Left colon (tissue), 2 donors: ENCODE data around the gene PCCA. TPM values are rescaled to one million over a fixed set of nuclear protein-coding genes. Genes with fewer than 3 reads are reported as not detected.
A peak's percentile ranks its signal among the peaks of the same experiment; 100 is the strongest.
"Not testable (repeated sequence)": the region's sequence is repeated elsewhere in the genome, so short reads cannot be mapped to it uniquely, and the experiment has no call there.

ENCODE experiments used
- ATAC-seq: fragments of 200-7000 bp; cut with Tn5 transposase; one replicate; pipeline ENCODE4 v1.9.1; 2020; ENCODE audit warnings: mild to moderate bottlenecking, moderate library complexity
- DNase-seq, 2 donors: peaks; one replicate each; pipeline ENCODE4 v3.0.0-alpha.2; 2020
- intact Hi-C, 2 donors: fragments of 100-400 bp; cut with DNase I in 1 of 2; cut with micrococcal nuclease in 1 of 2; formaldehyde crosslinking; loops; one replicate each; pipeline versions ENCODE4 v1.11.2 to v1.14.0; 2022; cut with DNase I, micrococcal nuclease
- total RNA-seq, 2 donors: library from RNA; stranded (reverse); fragmentation: NEBNext Ultra II Directional; extraction: Animal tissue kit (Norgen Biotek cat#: 25700); gene quantifications; one replicate each; pipeline ENCODE4 v1.2.1, GENCODE V29; 2021
- donor health status: DM: no; HTN: no; CAD: no.
- donor health status: DM: yes; HTN: yes; CAD: no.

Gene PCCA
- total RNA-seq, 2 donors from 2014 or later: 84.1 to 99.1 TPM

DNA sequence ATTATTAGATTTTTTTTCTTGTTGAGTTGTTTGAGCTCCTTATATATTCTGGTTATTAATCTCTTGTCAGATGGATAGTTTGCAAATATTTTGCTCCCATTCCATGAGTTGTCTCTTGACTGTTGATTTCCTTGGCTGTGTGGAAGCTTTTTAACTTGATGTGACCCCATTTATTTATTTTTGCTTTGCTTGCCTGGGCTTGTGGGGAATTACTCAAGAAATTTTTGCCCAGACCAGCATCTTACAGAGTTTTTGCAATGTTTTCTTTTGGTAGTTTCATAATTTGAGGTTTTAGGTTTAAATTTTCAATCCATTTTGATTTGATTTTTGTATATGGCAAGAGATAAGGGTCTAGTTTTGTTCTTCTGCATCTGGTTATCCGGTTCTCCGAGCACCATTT lies 124.7 kb downstream of the PCCA start:
- ATAC-seq (no peak), DNase-seq (no peak)
- intact Hi-C loops: no loop called here

DNA sequence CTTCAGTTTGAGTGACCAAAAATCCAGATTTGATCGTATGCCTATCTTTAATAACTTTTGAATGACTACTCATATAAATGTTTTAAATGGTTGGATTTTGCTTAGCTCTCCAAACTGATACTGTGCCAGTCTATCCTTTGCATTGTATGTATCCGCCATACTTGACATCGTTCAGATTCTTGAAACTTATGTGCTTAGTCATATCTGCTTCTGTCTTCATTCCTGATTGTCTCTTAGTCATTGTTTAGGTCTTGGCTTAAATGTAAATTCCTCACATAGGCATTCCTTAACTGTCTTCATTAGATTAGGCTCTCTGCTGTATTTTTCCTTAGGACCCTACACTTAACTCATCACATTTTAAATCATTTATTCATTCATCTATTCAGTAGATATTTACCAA lies 126.0 kb downstream of the PCCA start:
- intact Hi-C loops: no loop called here
- ATAC-seq (no peak), DNase-seq (no peak)

DNA sequence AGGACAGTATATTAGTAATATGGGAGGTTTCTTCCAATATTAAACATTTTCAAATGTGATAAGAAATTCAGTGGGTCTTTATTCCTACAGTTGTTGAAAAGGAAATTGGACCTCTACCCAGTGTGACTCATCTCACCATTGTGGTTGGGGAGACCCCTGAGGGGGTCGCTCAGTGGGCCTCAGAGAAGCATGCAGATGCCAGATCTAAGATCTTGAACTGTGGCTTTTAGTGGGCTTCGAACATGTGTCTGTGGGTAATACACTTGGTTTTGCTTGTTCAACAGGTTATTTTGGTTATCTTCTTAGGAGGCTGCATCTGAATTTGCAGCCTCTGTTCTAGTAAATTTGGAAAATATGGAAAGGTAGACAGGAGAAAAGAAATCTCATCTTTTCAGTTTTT lies 132.3 kb downstream of the PCCA start:
- intact Hi-C loops: no loop called here
- DNase-seq (no peak), ATAC-seq (no peak)

DNA sequence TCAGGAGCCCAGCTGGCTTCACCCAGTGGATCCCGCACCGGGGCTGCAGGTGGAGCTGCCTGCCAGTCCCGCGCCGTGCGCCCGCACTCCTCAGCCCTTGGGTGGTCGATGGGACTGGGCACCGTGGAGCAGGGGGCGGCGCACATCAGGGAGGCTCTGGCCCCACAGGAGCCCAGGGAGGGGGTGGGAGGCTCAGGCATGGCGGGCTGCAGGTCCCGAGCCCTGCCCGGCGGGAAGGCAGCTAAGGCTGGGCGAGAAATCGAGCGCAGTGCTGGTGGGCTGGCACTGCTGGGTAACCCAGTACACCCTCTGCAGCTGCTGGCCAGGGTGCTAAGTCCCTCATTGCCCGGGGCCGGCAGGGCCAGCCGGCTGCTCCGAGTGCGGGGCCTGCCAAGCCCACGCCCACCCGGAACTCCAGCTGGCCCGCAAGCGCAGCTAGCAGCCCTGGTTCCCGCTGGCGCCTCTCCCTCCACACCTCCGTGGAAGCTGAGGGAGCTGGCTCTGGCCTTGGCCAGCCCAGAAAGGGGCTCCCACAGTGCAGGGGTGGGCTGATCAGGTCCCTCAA lies 135.2 kb downstream of the PCCA start:
- ATAC-seq, DNase-seq, intact Hi-C loops: not testable (repeated sequence)

DNA sequence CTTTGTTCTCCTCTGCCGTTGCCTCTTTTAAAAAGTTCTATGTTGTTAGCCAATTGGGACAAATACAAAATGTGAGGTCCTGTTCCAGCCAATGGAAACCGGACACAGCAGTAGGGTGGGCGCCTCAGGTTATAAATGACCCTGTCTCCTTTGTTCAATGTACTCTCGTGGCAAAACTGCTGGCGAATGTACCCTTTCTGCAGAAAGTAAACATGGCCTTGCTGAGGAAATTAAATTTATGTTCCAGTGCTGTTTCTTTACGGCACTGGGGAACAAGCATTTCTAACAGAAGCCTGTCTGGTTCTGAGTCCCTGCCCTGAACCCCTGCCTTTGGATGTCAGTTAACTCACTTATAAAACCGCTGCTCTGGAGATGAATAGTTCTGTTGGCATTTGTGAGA lies 140.7 kb downstream of the PCCA start:
- intact Hi-C loops: loop anchor here in 1 of 2 donors (10.0 kb wide), 1 partner anchor 335 kb away; no protein-coding TSS in a partner anchor
- ATAC-seq: peak; percentile 18
- no peak for DNase-seq

DNA sequence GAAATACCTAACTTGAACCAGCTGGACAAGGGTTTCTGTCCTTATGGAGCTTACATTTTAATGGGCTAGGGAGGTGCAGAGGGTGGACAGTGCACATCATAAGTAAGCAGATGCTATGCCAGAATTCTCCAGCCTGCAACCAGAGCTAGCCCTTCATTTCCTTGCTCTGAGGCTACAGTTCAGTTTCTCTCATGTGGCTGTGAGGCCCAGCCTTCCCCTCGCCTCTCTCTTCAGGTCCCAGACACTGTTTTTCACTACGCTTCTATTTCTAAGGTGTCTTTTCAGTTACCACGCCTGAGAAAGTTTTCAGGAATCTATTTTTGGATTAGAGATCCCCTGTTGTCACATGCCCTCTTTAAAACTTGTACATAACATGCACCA lies 141.9 kb downstream of the PCCA start:
- peak; percentile 18 for ATAC-seq
- DNase-seq: no peak
- intact Hi-C loops: loop anchor here in 1 of 2 donors (10.0 kb wide), 1 partner anchor 336 kb away; no protein-coding TSS in a partner anchor

DNA sequence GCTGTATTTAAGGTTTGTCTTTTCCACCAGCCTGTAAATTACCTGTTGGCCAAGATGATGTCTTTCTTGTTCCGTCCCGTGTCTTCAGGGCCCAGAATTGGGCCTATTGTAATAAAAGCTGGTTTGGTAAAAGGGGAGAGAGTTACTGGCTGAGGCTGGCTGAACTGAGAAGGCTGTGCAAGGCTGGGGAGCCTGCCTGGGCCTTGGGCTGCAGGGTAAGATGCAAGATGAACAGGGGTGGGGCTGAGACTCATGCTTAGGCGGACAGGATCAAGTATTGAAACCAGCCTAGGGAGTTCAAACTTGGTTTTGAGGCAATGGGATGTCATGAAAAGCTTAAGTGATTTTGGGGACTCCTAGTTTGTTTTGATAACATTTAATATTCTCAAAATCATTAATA lies 142.3 kb downstream of the PCCA start:
- intact Hi-C loops: loop anchor here in 1 of 2 donors (10.0 kb wide), 1 partner anchor 336 kb away; no protein-coding TSS in a partner anchor
- DNase-seq (no peak), ATAC-seq (no peak)

DNA sequence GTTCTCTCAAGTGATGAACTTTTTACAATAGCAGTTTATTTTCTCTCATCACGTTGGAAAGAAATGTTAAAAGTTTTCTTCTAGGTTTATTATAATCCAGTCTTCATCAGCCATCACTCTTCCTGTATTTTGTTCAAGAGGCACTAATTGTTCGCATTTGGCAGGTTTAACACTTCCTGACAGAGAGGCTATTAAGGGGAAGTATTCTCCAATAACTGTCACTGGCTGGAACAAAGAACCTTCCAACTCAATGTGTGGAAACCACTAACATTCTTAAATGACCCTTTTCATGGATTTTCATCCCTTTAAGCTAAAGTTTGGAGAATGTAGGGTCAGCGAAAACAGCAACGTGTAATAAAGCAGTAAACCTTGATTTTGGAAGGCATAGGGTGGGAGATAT lies 145.1 kb downstream of the PCCA start:
- intact Hi-C loops: loop anchor here in 1 of 2 donors (10.0 kb wide), 1 partner anchor 339 kb away; no protein-coding TSS in a partner anchor
- ATAC-seq: no peak
- no peak for DNase-seq

DNA sequence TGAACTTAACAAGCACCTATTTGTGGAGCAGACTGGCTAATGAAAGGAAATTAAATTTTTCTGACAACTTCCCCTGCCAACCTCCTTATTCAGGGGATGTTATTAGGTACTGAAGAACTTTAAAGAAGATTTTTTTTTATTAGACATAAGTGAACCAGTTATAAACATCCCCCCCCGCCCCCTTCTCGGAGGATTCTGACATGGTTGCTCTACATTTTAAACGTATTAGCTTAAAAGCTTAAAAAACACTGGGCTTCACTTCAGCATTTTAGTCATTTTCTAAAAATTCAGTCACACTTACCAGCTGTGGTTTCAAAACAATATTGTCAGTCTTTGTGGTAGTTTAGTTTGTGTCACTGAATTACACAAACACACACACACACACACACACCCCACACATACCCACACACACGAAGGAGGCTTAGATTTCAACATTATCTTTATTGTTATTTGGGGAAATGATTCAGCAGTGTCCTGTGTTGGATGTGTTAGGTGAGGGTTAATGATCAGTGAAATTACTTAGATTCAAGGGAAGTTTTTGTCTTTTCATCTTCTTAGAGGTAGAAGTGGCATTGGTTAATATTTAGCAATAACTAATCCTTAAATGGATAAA lies 145.7 kb downstream of the PCCA start:
- intact Hi-C loops: loop anchor here in 1 of 2 donors (10.0 kb wide), 1 partner anchor 340 kb away; no protein-coding TSS in a partner anchor
- no peak for ATAC-seq
- DNase-seq: no peak

DNA sequence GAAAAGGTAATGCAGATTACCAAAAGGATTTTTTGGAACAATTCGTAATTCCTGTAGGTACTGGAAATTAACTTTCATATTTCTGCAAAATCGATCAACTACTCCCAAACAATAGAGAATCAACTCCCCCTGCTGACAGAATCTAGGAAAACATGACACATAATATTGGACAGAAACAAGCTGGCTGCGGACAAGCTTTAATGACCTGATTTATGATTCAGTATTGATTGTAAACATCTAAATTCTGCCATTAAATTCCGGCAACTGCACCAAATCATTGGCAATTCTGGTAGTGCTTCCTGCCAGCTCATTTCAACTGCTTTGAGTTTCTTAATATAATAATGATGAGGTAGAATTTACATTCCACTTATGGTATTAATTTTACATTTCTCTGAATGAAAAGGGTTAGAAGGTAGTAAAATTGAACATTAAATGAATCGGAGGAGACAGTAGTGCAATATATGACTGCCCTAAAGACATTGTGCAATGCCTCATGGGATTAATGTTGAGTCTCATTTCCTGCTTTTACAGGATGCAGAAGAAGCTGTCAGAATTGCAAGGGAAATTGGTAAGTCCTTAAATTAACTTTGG lies 146.5 kb downstream of the PCCA start:
- intact Hi-C loops: loop anchor here in 1 of 2 donors (10.0 kb wide), 1 partner anchor 341 kb away; no protein-coding TSS in a partner anchor
- DNase-seq: no peak

DNA sequence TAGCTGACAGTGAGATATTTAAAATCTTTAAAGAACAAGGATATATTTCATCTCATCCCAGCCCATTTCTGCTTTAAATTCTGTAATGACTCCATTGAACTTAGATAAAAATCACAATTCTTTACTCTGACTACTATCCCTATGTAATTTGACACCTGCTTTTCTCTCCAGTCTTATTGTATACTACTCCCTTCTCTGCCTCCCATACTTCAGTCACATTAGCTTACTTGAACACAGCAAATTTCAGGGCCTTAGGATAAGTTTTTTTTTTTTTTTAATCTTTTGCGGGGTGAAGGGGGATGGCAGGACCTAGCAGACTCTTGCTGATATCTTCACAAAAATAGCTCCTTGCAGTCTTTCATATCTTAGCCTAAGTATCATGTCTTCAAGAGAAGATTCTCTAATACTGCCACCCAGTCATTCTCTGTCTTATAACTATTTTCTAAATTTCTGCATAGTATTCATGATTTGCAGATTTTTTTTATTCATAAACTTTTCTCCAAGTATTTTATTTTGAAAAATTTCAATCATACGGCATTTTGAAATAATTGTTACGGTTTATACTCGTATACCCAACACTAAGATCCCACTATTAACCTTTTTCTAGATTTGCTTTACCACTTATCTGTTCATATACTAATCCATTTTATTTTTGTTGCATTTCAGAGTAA lies 151.4 kb downstream of the PCCA start:
- DNase-seq (no peak), ATAC-seq (no peak)
- intact Hi-C loops: no loop called here

More for the DNA sequence above, 146.5 kb downstream of the PCCA start:
- peak; percentile 32 for ATAC-seq

DNA sequence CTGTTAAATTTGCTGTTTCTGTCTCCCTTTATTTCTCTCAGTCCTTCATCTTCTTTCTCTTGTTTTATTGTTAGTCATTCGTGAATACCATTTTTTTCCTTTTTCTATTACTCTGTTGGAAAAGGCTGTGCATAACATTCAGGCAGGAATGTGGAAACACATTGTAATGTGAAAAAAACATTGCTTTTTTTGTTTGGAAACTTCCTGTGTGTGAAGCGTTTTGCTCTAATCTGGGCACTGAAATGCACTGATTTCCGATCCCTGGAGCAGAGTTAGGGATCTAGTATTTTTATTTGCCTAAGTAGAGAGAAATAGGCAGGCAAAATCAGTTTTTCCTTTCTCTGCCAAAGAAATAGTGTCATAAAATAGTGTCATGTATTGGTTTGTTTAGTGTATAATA lies 155.5 kb downstream of the PCCA start:
- no peak for DNase-seq
- no peak for ATAC-seq
- intact Hi-C loops: no loop called here

DNA sequence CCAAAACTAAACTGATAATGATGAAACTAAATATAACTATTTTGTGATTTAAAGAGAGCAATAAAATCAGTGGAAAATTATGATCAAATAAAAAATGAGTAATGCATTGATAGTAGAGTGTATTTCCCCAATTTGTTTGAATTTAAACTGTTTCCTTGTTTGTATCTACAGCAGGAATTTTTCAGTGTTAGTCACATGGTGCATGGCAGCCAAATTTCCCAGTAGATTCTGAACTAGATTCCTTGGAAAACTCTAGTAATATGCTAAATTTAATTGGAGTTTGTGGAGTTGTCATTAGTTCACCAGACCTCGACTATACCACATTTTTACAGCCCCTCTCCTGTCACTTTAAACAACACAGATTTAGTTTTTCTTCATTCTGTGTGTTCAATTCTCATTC lies 156.2 kb downstream of the PCCA start:
- intact Hi-C loops: no loop called here
- DNase-seq (no peak), ATAC-seq (no peak)

DNA sequence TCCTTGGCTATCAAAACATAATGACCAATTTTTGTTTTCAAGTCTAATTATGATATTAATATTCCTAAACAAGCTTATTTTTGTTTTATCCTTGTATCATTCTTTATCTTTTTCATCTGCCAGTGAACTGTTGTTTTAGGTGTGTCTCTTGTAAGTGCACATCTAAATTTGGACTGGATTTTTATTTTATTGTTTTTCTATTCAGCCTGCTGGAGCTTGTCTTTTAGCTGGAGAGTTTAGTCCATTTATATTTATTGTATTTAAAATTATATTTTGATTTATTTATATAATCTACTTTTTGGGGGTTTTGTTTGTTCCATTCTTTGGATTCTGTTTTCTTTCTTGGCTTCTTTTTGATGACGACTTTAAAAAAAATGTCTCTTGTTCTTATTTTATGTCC lies 159.0 kb downstream of the PCCA start:
- ATAC-seq (no peak), DNase-seq (no peak)
- intact Hi-C loops: no loop called here

DNA sequence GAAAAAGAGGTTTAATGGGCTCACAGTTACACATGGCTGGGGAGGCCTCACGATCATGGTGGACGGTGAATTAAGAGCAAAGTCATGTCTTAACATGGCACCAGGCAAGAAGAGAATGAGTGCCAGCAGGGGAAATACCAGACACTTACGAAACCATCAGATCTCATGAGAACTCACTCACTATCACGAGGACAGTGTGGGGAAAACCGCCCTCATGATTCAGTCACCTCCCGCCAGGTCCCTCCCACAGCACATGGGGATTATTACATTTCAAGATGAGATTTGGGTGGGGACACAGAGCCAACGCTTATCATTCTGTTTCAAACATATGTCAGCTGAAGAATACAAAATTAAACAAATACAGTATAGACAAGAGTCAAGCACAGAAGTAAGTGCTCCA lies 165.1 kb downstream of the PCCA start:
- intact Hi-C loops: no loop called here
- ATAC-seq: no peak
- no peak for DNase-seq

DNA sequence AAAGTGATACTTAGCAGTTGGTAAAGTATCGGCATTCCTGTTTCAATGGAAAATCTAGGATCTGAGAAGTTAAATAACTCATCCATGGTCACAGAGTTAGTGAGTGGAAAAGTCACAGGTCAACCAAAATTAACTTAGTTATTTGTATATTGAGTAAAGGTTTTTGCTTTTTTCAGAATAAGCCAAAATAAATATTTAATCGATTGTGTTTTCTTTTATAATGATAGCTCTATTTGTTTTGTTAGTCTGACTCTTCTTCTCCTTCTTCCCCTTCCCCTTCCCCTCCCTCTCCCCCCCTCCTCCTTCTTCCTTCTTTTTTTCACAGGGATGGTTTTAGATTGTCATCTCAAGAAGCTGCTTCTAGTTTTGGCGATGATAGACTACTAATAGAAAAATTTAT lies 173.5 kb downstream of the PCCA start:
- ATAC-seq (no peak), DNase-seq (no peak)
- intact Hi-C loops: no loop called here

DNA sequence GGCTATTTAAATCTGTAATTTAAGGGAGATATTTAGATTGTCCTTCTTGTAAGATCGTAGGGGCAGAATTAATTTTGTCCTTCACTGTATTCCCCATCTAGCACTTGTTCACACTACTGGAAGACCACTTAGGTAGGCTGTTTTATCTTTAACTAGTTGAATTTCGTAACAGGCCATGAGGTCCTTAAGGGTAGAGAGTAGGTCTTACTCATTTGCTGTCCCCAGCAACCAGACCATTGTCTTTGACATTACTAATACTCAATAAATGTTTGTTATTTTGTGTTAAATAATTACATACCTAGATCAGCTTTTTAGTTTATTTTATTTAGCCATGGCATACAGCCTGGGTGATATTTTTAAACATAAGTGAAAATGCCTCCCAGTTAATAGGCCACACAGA lies 177.1 kb downstream of the PCCA start:
- intact Hi-C loops: no loop called here
- ATAC-seq (no peak), DNase-seq (no peak)

DNA sequence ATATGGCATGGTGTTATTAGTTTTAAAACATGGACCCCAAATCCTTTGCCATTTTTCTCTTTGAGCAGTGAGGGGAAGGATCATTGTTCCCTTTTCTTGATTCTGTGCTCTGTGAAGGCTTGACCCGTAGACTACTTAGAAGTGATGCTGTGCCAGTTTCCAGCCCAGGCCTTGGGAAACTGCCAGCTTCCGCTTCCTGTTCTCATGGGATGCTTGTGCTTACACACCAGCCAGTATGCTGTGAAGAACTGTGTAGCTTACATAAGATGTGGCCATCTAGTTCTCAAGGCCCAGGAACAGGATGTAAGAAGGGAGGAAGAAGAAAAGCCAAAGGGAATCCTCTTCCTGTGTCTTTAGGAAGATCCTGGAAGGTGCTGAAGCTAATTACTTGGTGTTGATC lies 180.9 kb downstream of the PCCA start:
- intact Hi-C loops: no loop called here
- ATAC-seq (peak; percentile 78), DNase-seq (peak; percentile 39 to 60)

DNA sequence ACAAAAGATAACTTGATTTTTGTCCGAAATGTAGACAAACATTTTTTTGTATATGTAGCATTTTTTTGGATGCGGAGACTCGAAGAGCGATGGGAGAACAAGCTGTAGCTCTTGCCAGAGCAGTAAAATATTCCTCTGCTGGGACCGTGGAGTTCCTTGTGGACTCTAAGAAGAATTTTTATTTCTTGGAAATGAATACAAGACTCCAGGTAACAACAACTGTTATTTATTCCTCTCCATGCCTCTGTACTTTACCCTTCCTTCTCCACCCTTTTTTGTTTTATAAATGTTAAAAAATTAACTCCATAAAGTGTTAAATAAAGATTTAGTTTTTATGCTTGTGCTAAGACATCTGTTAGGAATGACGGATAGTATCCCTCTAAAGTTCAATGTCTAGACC lies 184.2 kb downstream of the PCCA start:
- intact Hi-C loops: no loop called here
- ATAC-seq: peak; percentile 79
- no peak for DNase-seq

DNA sequence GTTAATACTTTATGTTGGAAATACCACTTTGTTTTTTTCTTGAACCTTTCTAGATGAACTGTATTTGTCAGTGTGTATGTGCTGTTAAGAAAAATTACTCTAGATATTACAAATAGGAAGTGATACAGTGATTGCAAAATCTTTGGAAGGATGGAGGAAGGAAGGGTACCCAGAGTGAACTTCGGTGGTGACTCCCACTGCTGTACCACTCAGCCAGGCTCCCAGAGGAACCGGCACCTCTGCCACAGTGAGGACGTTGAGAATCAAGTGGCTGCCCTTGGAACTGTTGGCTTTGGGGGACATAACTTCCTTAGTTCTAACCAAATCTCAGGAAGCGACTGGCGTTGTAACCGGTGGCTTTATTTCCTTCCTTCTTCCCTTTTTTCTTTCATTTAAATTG lies 184.7 kb downstream of the PCCA start:
- ATAC-seq: peak; percentile 7

More for the DNA sequence above, 184.7 kb downstream of the PCCA start:
- intact Hi-C loops: no loop called here
- DNase-seq: no peak
